ENCODE data around the gene DGUOK.

The DGUOK gene

DNA sequence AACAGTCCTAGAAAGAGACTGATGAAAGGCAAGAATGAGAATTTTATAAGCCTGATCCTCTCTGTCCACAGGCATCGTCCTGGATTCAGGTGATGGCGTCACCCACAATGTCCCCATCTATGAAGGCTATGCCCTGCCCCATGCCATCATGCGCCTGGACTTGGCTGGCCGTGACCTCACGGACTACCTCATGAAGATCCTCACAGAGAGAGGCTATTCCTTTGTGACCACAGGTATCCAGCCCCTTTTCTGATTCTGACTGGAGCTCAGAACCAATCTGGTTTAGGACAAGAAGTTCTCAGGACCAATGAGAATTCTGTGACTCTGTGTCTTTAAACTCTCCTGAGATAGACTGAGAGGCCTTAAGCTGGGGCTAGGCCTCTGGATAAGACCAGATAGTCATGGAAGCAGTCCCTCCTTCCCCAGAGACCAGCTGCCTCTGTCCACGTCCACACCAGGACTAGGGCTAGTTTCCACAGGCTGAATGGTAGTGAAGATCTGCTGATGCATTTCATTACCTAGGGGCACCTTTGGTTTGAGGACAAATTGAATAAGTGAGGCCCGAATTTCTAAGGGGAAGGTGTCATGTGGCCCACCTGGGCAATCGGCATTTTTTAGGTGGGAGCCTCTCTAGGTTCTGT is 13.1 kb upstream of the DGUOK start:
- Histone ChIP-seq H3K4me1 (ENCODE audit: control insufficient read depth, insufficient read depth, low read length, unreplicated experiment) (no peaks in the 10 kb centered on the region), H3K27me3 (ENCODE audit: insufficient read depth, low read length) (no peaks in the 10 kb centered on the region), H3K36me3 (ENCODE audit: insufficient read depth, low read length) (no peaks in the 10 kb centered on the region), H3K79me2 (ENCODE audit: control insufficient read depth, insufficient read depth, low read length, unreplicated experiment) (no peaks in the 10 kb centered on the region), H3K4me3 (ENCODE audit: low read depth, low read length) (no peak overlapping the region), H2AFZ (ENCODE audit: low read length, unreplicated experiment) (no peak overlapping the region), H3K27ac (ENCODE audit: low read depth, low read length) (no peak overlapping the region)

GRCh38 chr2:73914667-73915066 is 12.0 kb upstream of the DGUOK start:
- H2AFZ ChIP-seq (ENCODE audit: low read length, unreplicated experiment), result no peak overlapping the region
- no peak overlapping the region for H3K4me3 ChIP-seq (ENCODE audit: low read depth, low read length)
- no peak overlapping the region for H3K27ac ChIP-seq (ENCODE audit: low read depth, low read length)
- H3K4me1 ChIP-seq (ENCODE audit: control insufficient read depth, insufficient read depth, low read length, unreplicated experiment), result no peaks in the 10 kb centered on the region
- peaks cover 4% of the 10 kb centered on the region for H3K27me3 ChIP-seq (ENCODE audit: insufficient read depth, low read length)
- H3K36me3 ChIP-seq (ENCODE audit: insufficient read depth, low read length), result no peaks in the 10 kb centered on the region
- no peaks in the 10 kb centered on the region for H3K79me2 ChIP-seq (ENCODE audit: control insufficient read depth, insufficient read depth, low read length, unreplicated experiment)

DNA sequence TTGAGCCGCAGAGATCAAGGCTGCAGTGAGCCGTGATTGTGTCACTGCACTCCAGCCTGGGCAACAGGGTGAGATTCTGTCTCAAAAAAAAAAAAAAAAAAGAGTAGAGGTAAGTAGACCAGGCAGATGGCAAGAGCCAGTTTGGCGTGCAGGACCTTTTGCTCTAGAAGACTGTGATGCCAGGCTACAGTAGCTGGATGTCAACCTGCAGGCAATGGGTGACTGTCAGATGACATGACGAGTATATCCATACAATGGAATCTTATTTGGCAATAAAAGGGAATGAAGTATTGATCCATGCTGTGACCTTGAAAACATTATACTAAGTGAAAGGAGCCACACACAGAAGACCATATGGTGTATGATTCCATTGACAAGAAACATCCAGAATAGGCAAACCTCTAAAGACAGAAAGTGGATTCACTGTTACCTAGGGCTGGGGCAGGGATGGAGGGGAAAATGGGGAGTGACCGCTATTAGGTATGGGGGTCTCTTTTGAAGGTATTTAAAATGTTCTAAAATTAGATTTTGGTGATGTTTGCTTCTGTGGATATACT is 11.2 kb upstream of the DGUOK start:
- Histone ChIP-seq H3K27ac (ENCODE audit: low read depth, low read length) (no peak overlapping the region), H3K36me3 (ENCODE audit: insufficient read depth, low read length) (no peaks in the 10 kb centered on the region)

GRCh38 chr2:73916666-73917065 is 10.0 kb upstream of the DGUOK start:
- no peaks in the 10 kb centered on the region for H3K79me2 ChIP-seq (ENCODE audit: control insufficient read depth, insufficient read depth, low read length, unreplicated experiment)
- H3K27me3 ChIP-seq (ENCODE audit: insufficient read depth, low read length), result peaks cover 4% of the 10 kb centered on the region
- H3K27ac ChIP-seq (ENCODE audit: low read depth, low read length), result no peak overlapping the region
- no peak overlapping the region for H2AFZ ChIP-seq (ENCODE audit: low read length, unreplicated experiment)
- H3K4me1 ChIP-seq (ENCODE audit: control insufficient read depth, insufficient read depth, low read length, unreplicated experiment), result no peaks in the 10 kb centered on the region
- H3K4me3 ChIP-seq (ENCODE audit: low read depth, low read length), result no peak overlapping the region
- H3K36me3 ChIP-seq (ENCODE audit: insufficient read depth, low read length), result no peaks in the 10 kb centered on the region

More for the DNA sequence above, 11.2 kb upstream of the DGUOK start:
- Histone ChIP-seq H2AFZ (ENCODE audit: low read length, unreplicated experiment) (no peak overlapping the region), H3K27me3 (ENCODE audit: insufficient read depth, low read length) (peaks cover 4% of the 10 kb centered on the region), H3K4me3 (ENCODE audit: low read depth, low read length) (no peak overlapping the region), H3K79me2 (ENCODE audit: control insufficient read depth, insufficient read depth, low read length, unreplicated experiment) (no peaks in the 10 kb centered on the region), H3K4me1 (ENCODE audit: control insufficient read depth, insufficient read depth, low read length, unreplicated experiment) (no peaks in the 10 kb centered on the region)

DNA sequence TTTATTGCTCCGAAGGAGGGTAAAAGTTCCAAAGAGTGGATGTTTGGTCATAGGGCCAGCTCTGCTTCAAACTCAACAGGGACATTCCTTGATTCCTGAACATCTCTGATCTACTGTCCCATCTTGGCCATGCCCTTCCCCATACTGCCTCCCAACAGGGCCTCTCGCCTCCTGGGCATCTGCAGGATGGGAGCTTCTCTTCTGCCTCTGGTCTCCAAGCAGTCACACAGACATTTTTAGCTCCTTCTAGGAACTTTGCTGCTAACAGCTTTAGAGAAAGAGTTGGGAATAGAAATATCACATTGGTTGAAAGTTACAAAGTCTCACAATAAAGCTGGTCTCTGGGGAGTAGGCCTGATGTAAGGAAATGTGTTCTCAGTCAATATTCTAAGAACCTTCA is 9.4 kb upstream of the DGUOK start:
- H3K4me1 ChIP-seq (ENCODE audit: control insufficient read depth, insufficient read depth, low read length, unreplicated experiment), result no peaks in the 10 kb centered on the region
- no peak overlapping the region for H2AFZ ChIP-seq (ENCODE audit: low read length, unreplicated experiment)
- no peak overlapping the region for H3K4me3 ChIP-seq (ENCODE audit: low read depth, low read length)
- peaks cover 4% of the 10 kb centered on the region for H3K27me3 ChIP-seq (ENCODE audit: insufficient read depth, low read length)
- no peak overlapping the region for H3K27ac ChIP-seq (ENCODE audit: low read depth, low read length)
- H3K36me3 ChIP-seq (ENCODE audit: insufficient read depth, low read length), result no peaks in the 10 kb centered on the region
- H3K79me2 ChIP-seq (ENCODE audit: control insufficient read depth, insufficient read depth, low read length, unreplicated experiment), result no peaks in the 10 kb centered on the region

- Histone ChIP-seq H3K79me2 (ENCODE audit: control insufficient read depth, insufficient read depth, low read length, unreplicated experiment) (no peaks in the 10 kb centered on the region), H3K36me3 (ENCODE audit: insufficient read depth, low read length) (no peaks in the 10 kb centered on the region), H3K4me1 (ENCODE audit: control insufficient read depth, insufficient read depth, low read length, unreplicated experiment) (no peaks in the 10 kb centered on the region), H3K4me3 (ENCODE audit: low read depth, low read length) (no peak overlapping the region), H2AFZ (ENCODE audit: low read length, unreplicated experiment) (no peak overlapping the region), H3K27me3 (ENCODE audit: insufficient read depth, low read length) (peaks cover 4% of the 10 kb centered on the region), H3K27ac (ENCODE audit: low read depth, low read length) (no peak overlapping the region)
Measured at GRCh38 chr2:73917696-73918207, 8.9 kb upstream of the DGUOK start.

GRCh38 chr2:73918856-73919255 is 7.8 kb upstream of the DGUOK start:
- Histone ChIP-seq H3K4me3 (ENCODE audit: low read depth, low read length) (no peak overlapping the region), H3K27me3 (ENCODE audit: insufficient read depth, low read length) (peaks cover 4% of the 10 kb centered on the region), H3K4me1 (ENCODE audit: control insufficient read depth, insufficient read depth, low read length, unreplicated experiment) (no peaks in the 10 kb centered on the region), H2AFZ (ENCODE audit: low read length, unreplicated experiment) (no peak overlapping the region), H3K36me3 (ENCODE audit: insufficient read depth, low read length) (no peaks in the 10 kb centered on the region), H3K27ac (ENCODE audit: low read depth, low read length) (no peak overlapping the region), H3K79me2 (ENCODE audit: control insufficient read depth, insufficient read depth, low read length, unreplicated experiment) (no peaks in the 10 kb centered on the region)

DNA sequence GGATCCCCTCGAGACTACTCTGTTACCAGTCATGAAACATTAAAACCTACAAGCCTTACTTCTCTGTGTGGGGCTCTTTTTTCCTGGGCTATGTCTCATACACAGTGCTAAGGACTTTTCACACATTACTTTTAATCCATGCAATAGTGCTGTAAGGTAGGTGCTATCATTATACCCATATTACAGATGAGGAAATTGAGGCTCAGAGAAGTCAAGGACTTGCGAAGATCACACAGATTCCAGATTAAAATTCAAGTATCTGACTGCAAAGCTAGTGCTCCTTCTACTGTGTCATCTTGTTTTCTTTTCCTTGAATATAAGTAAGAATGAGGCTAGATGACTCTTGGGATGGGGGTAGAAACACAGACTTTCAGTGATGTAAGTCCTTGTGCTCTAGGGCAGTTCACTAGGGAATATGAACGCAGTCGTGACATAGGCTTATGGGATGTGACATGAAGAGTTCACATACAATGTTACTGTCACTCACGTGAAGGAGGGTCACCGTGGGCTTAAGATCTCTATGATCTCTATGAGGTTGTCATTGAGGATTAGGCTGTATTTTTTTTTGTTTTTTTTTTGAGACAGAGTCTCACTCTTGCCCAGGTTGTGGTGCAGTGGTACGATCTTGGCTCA is 7.0 kb upstream of the DGUOK start:
- H3K27me3 ChIP-seq (ENCODE audit: insufficient read depth, low read length), result peaks cover 4% of the 10 kb centered on the region
- H3K27ac ChIP-seq (ENCODE audit: low read depth, low read length), result no peak overlapping the region
- H2AFZ ChIP-seq (ENCODE audit: low read length, unreplicated experiment), result no peak overlapping the region
- H3K4me3 ChIP-seq (ENCODE audit: low read depth, low read length), result no peak overlapping the region
- no peaks in the 10 kb centered on the region for H3K4me1 ChIP-seq (ENCODE audit: control insufficient read depth, insufficient read depth, low read length, unreplicated experiment)
- H3K36me3 ChIP-seq (ENCODE audit: insufficient read depth, low read length), result no peaks in the 10 kb centered on the region
- H3K79me2 ChIP-seq (ENCODE audit: control insufficient read depth, insufficient read depth, low read length, unreplicated experiment), result no peaks in the 10 kb centered on the region

GRCh38 chr2:73920577-73921545 is 5.8 kb upstream of the DGUOK start:
- Histone ChIP-seq H2AFZ (ENCODE audit: low read length, unreplicated experiment) (no peak overlapping the region), H3K36me3 (ENCODE audit: insufficient read depth, low read length) (no peaks in the 10 kb centered on the region), H3K27me3 (ENCODE audit: insufficient read depth, low read length) (peaks cover 4% of the 10 kb centered on the region), H3K27ac (ENCODE audit: low read depth, low read length) (no peak overlapping the region), H3K79me2 (ENCODE audit: control insufficient read depth, insufficient read depth, low read length, unreplicated experiment) (no peaks in the 10 kb centered on the region), H3K4me3 (ENCODE audit: low read depth, low read length) (no peak overlapping the region), H3K4me1 (ENCODE audit: control insufficient read depth, insufficient read depth, low read length, unreplicated experiment) (no peaks in the 10 kb centered on the region)

- Histone ChIP-seq H3K79me2 (ENCODE audit: control insufficient read depth, insufficient read depth, low read length, unreplicated experiment) (no peaks in the 10 kb centered on the region), H3K36me3 (ENCODE audit: insufficient read depth, low read length) (no peaks in the 10 kb centered on the region), H2AFZ (ENCODE audit: low read length, unreplicated experiment) (no peak overlapping the region)
Measured at GRCh38 chr2:73921581-73921980, 5.1 kb upstream of the DGUOK start.

More at GRCh38 chr2:73921581-73921980, 5.1 kb upstream of the DGUOK start:
- no peak overlapping the region for H3K27ac ChIP-seq (ENCODE audit: low read depth, low read length)
- H3K4me1 ChIP-seq (ENCODE audit: control insufficient read depth, insufficient read depth, low read length, unreplicated experiment), result no peaks in the 10 kb centered on the region
- H3K4me3 ChIP-seq (ENCODE audit: low read depth, low read length), result no peak overlapping the region
- peaks cover 4% of the 10 kb centered on the region for H3K27me3 ChIP-seq (ENCODE audit: insufficient read depth, low read length)

All from ACC112 (cell line).